T47D (cell line): Measurements from ENCODE around the gene POLE3.

ENCODE experiments used
- DNase-seq, 2 experiments: peaks; one replicate each; pipeline versions ENCODE4 v3.0.0 to v3.0.0-alpha.2; 2011 to 2012; ENCODE audit warnings: low read depth in 1 of 2, low spot score in 1 of 2
- JUND ChIP-seq: IDR thresholded peaks from 2 replicates; pipeline ENCODE4 v1.6.1; 2012; ENCODE audit warnings: low read depth
- in situ Hi-C: cut with HindIII; loops from 2 replicates; pipeline ENCODE4 v1.10.0; 2016; ENCODE audit warnings: low sequenced_read_pairs, low pct_unique_long_range_greater_than_20kb

Gene POLE3

GRCh38 chr9:113363336-113363735 lies 47.1 kb downstream of the POLE3 start:
- no peak for DNase-seq
- in situ Hi-C loops, result no loop called here
- TF ChIP-seq JUND, result no peak

GRCh38 chr9:113361304-113362018 lies 49.0 kb downstream of the POLE3 start:
- in situ Hi-C loops, result no loop called here
- no peak for TF ChIP-seq JUND
- DNase-seq, result no peak

- no peak for TF ChIP-seq JUND
- no peak for DNase-seq
- in situ Hi-C loops, result no loop called here
These were observed 50.1 kb downstream of the POLE3 start for GRCh38 chr9:113360242-113360842.

GRCh38 chr9:113359385-113359784 lies 51.1 kb downstream of the POLE3 start:
- DNase-seq, result no peak
- in situ Hi-C loops, result no loop called here
- TF ChIP-seq JUND, result no peak
